T-helper 1 cell treated with Interleukin-12 subunit alpha and Interleukin-12 subunit beta and Interleukin-4 antibody, amounts not matched to agents 30 μg/mL and 1 μg/mL, for 36 hours (primary cell): Measurements from ENCODE around the gene RLN3.
A peak's percentile ranks its signal among the peaks of the same experiment; 100 is the strongest.

Experiments used
- H3K27ac Mint-ChIP-seq: one replicate; pipeline ENCODE4 v1.8.0; 2021; ENCODE audit warnings: mild to moderate bottlenecking, mixed read lengths
- H3K27me3 Mint-ChIP-seq: one replicate; pipeline ENCODE4 v1.8.0; 2021; ENCODE audit warnings: low read depth, mixed read lengths
- H3K36me3 Mint-ChIP-seq: one replicate; pipeline ENCODE4 v1.8.0; 2021; ENCODE audit warnings: low read depth, mixed read lengths
- H3K4me1 Mint-ChIP-seq: one replicate; pipeline ENCODE4 v1.8.0; 2021; ENCODE audit warnings: low read depth, mixed read lengths
- H3K4me3 Mint-ChIP-seq: one replicate; pipeline ENCODE4 v1.8.0; 2021; ENCODE audit warnings: mild to moderate bottlenecking, moderate library complexity, mixed read lengths
- H3K9me3 Mint-ChIP-seq: one replicate; pipeline ENCODE4 v1.8.0; 2021; ENCODE audit warnings: mixed read lengths

The RLN3 gene

DNA sequence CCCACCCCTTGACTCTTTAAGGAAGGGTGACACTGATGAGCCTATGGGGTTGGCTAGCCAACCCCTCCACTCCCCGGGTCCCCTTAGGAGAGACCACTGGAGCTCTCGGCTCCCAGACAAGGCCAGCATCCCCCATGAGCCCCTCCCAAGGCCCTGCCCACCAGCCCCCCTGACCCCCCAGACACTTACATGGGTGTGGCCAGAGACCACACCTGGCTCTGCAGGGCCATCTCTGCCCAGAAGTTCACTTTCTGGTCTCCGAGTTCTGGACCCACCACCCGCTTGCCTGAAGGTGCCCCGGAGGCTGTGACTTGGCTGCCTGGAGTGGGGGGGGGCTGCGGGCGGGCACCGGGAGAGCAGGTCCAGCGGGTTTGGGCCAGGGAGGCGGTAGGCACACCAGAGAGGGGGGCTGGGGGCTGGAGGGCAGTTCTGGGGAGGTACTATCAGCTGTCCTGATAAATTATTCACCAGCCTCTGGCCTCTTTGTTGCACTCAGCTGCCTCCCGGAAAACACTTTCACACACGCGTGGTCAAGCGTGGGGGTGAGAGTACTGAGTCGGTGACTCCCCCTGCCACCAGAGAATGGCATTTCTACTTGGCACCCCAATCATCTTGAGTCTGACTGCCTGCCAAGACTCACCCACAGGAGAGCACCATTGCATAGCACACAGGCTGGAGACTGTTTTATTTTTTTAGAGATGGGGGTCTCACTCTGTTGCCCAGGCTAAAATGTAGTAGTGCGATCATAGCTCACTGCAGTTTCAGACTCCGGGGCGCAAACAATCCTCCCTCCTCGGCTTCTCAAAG is 34.0 kb downstream of the RLN3 start, which contains the start of gene PALM3:
TSS of gene PALM3 (minus strand) at position 326 of the 807 bp plus-strand sequence. CDS start at position 230, 96 bp downstream.
- Mint-ChIP-seq H3K9me3 (no peaks in the 10 kb centered on the region), H3K27me3 (peaks cover 46% of the 10 kb centered on the region), H3K27ac (no peak within 1 kb of the TSS), H3K4me3 (no peak within 1 kb of the TSS), H3K4me1 (peaks cover 14% of the 10 kb centered on the region), H3K36me3 (no peaks in the 10 kb centered on the region)

- Mint-ChIP-seq H3K4me1 (peaks cover 14% of the 10 kb centered on the region), H3K27ac (no peak overlapping the region), H3K27me3 (peaks cover 44% of the 10 kb centered on the region), H3K9me3 (no peaks in the 10 kb centered on the region), H3K36me3 (no peaks in the 10 kb centered on the region), H3K4me3 (no peak overlapping the region)
Measured at GRCh38 chr19:14062558-14062855, 34.6 kb downstream of the RLN3 start.

- Mint-ChIP-seq H3K27ac (no peak overlapping the region), H3K4me3 (no peak overlapping the region), H3K36me3 (no peaks in the 10 kb centered on the region), H3K27me3 (peaks cover 38% of the 10 kb centered on the region), H3K9me3 (no peaks in the 10 kb centered on the region), H3K4me1 (peaks cover 8% of the 10 kb centered on the region)
Measured at GRCh38 chr19:14063105-14063504, 35.2 kb downstream of the RLN3 start.

DNA sequence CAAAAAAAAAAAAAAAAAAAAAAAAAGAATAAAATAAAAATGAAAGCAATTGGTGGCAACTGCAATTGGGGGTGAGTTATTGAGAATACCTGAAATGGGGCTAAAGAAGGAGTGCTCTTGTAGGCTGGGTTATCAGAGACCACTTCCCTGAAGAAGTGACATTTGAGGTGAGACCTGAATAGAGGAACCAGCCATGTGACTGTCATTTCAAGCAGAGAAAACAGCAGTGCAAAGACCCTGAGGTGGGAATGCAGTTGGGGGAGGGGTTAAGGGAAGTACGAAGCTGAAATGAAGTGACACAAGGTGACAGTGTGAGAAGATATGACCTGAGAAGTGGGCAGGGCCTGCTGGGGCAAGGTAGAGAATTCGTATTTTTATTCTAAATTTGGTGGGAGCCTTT is 38.2 kb downstream of the RLN3 start:
- Mint-ChIP-seq H3K4me1 (peaks cover 3% of the 10 kb centered on the region), H3K27ac (no peak overlapping the region), H3K27me3 (peaks cover 13% of the 10 kb centered on the region)

GRCh38 chr19:14070268-14071050 is 42.5 kb downstream of the RLN3 start:
- Mint-ChIP-seq H3K27ac (peak overlapping the region; percentile 41), H3K4me3 (no peak overlapping the region), H3K27me3 (peaks cover 9% of the 10 kb centered on the region), H3K4me1 (peaks cover 12% of the 10 kb centered on the region), H3K36me3 (no peaks in the 10 kb centered on the region), H3K9me3 (no peaks in the 10 kb centered on the region)

More for the DNA sequence above, 38.2 kb downstream of the RLN3 start:
- H3K36me3 Mint-ChIP-seq = no peaks in the 10 kb centered on the region
- H3K9me3 Mint-ChIP-seq = no peaks in the 10 kb centered on the region
- no peak overlapping the region for H3K4me3 Mint-ChIP-seq

DNA sequence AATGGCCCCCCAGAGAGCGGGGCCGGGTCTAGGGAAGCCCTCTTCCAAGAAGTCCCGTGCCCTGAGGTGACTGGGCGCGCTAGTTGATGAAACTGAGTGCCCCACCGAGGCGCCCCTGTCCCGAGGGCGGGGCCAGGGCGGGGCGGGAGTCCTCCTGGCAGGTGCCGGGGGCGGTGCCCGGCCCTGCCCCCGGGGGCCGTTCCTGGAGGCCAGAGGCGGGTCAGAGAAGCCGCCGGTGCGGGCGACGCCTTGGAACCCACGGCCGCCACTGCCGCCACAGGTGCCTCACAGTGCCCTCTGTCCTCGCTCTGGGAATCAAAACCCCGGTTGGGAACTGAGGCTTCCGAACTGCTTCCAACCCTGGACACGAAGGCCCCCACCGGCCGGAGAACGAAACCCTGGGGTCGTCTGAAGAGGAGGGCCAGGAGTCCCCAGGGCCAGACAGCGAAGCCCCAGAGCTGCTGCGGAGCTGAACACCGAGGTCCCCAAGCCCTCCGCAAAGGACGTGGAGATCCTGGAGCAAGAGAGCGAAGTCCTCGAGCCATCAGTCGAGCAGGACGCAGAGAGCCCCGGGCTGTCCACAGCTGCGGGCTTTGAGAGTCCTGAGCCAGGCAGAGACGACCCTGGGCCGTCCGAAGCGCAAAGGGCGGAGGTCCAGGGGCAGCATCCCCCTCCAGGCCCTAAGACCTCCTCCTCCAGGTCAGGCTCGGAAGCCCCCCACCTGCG is 44.8 kb downstream of the RLN3 start, which contains the start of gene MISP3:
TSS of gene MISP3 (plus strand) at position 252 of the 726 bp plus-strand sequence. CDS start 524 bp downstream, outside the sequence.
- Mint-ChIP-seq H3K9me3 (no peaks in the 10 kb centered on the region), H3K27ac (peak within 1 kb of the TSS; percentile 92), H3K4me1 (peaks cover 12% of the 10 kb centered on the region), H3K27me3 (peaks cover 5% of the 10 kb centered on the region), H3K36me3 (no peaks in the 10 kb centered on the region), H3K4me3 (peak within 1 kb of the TSS; percentile 96)

- Mint-ChIP-seq H3K27me3 (peaks cover 5% of the 10 kb centered on the region), H3K36me3 (no peaks in the 10 kb centered on the region), H3K4me1 (peaks cover 12% of the 10 kb centered on the region)
Measured at GRCh38 chr19:14073261-14073924, 45.4 kb downstream of the RLN3 start.

GRCh38 chr19:14073925-14074838 is 46.2 kb downstream of the RLN3 start:
- Mint-ChIP-seq H3K9me3 (no peaks in the 10 kb centered on the region), H3K4me3 (peak overlapping the region; percentile 96), H3K4me1 (peaks cover 12% of the 10 kb centered on the region), H3K36me3 (no peaks in the 10 kb centered on the region), H3K27me3 (peaks cover 5% of the 10 kb centered on the region), H3K27ac (peak overlapping the region; percentile 92)

More at GRCh38 chr19:14073261-14073924, 45.4 kb downstream of the RLN3 start:
- Mint-ChIP-seq H3K9me3 (no peaks in the 10 kb centered on the region), H3K4me3 (peak overlapping the region; percentile 96), H3K27ac (peak overlapping the region; percentile 92)

DNA sequence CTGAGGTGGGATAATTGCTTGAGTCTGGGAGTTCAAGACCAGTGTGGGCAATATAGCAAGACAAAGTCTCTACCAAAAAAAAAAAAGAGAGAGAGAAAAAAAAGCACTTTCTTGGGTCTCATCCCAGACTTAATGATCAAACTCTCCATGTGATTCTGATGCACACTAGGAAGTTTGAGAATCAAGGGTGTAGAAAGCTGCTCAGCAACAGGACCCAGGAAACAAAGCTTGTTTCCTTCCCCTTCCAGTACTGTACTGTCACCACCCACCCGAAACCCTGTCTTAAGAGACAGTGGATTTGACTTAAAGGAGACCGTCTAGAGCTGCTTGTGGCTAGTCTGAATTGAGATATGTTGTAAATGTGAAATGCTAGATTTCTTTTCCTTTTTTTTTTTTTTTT is 50.5 kb downstream of the RLN3 start:
- peaks cover 22% of the 10 kb centered on the region for H3K4me1 Mint-ChIP-seq
- H3K36me3 Mint-ChIP-seq = no peaks in the 10 kb centered on the region
- H3K27ac Mint-ChIP-seq = peak overlapping the region; percentile 15
- H3K4me3 Mint-ChIP-seq = no peak overlapping the region
- no peaks in the 10 kb centered on the region for H3K9me3 Mint-ChIP-seq
- H3K27me3 Mint-ChIP-seq = no peaks in the 10 kb centered on the region
